H9 (cell line): Measurements from ENCODE around the gene IRX5. TPM values are rescaled to one million over a fixed set of nuclear protein-coding genes. Genes with fewer than 3 reads are reported as not detected.

Experiments used
- DNase-seq: peaks from one replicate; pipeline ENCODE4 v3.0.0-alpha.2; 2017
- H2AFZ ChIP-seq: one replicate; pipeline ENCODE4 v1.6.1; 2013; ENCODE audit warnings: mild to moderate bottlenecking, low read length, control low read depth, moderate library complexity
- H2AK5ac ChIP-seq: 2 replicates; pipeline ENCODE4 v1.6.1; 2013; ENCODE audit warnings: low read length, control low read depth, mixed read lengths; ENCODE audit not compliant: insufficient read length
- H2BK120ac ChIP-seq: one replicate; pipeline ENCODE4 v1.6.1; 2013; ENCODE audit warnings: low read depth, mild to moderate bottlenecking, low read length, control low read depth, inconsistent platforms; ENCODE audit not compliant: poor library complexity, severe bottlenecking
- H2BK12ac ChIP-seq: 2 replicates; pipeline ENCODE4 v1.6.1; 2013; ENCODE audit warnings: low read length, control low read depth, mixed read lengths, low read depth; ENCODE audit not compliant: insufficient read length
- H2BK15ac ChIP-seq: 2 replicates; pipeline ENCODE4 v1.6.1; 2013; ENCODE audit warnings: low read depth, low read length, control low read depth
- H2BK20ac ChIP-seq: one replicate; pipeline ENCODE4 v1.6.1; 2013; ENCODE audit warnings: low read depth, mild to moderate bottlenecking, low read length, control low read depth, inconsistent platforms; ENCODE audit not compliant: poor library complexity, severe bottlenecking
- H2BK5ac ChIP-seq: 2 replicates; pipeline ENCODE4 v1.6.1; 2013; ENCODE audit warnings: low read length, control low read depth, mixed read lengths; ENCODE audit not compliant: insufficient read length
- H3K14ac ChIP-seq: 2 replicates; pipeline ENCODE4 v1.6.1; 2013; ENCODE audit warnings: low read length, control low read depth; ENCODE audit not compliant: insufficient read depth
- H3K18ac ChIP-seq: 2 replicates; pipeline ENCODE4 v1.6.1; 2013; ENCODE audit warnings: low read depth, mild to moderate bottlenecking, mixed read lengths, low read length, control low read depth; ENCODE audit not compliant: insufficient read length
- H3K23ac ChIP-seq: 2 replicates; pipeline ENCODE4 v1.6.1; 2013; ENCODE audit warnings: low read length, control low read depth, mixed read lengths, low read depth; ENCODE audit not compliant: insufficient read length
- H3K23me2 ChIP-seq: 2 replicates; pipeline ENCODE4 v1.6.1; 2013; ENCODE audit warnings: low read depth, mild to moderate bottlenecking, mixed read lengths, low read length, control low read depth; ENCODE audit not compliant: insufficient read length, poor library complexity, severe bottlenecking
- H3K27ac ChIP-seq: 2 replicates; pipeline ENCODE4 v1.5.1; 2013; ENCODE audit warnings: low read length, control low read depth, mixed read lengths, low read depth; ENCODE audit not compliant: insufficient read length
- H3K27me3 ChIP-seq: 2 replicates; pipeline ENCODE4 v1.6.1; 2013; ENCODE audit warnings: low read length, control low read depth, inconsistent platforms; ENCODE audit not compliant: insufficient read depth
- H3K4ac ChIP-seq: 2 replicates; pipeline ENCODE4 v1.6.1; 2013; ENCODE audit warnings: low read depth, mild to moderate bottlenecking, control low read depth, inconsistent platforms, low read length, moderate library complexity
- H3K4me1 ChIP-seq: 2 replicates; pipeline ENCODE4 v1.6.1; 2013; ENCODE audit warnings: low read length, control low read depth, inconsistent platforms; ENCODE audit not compliant: insufficient read depth
- H3K4me2 ChIP-seq: 2 replicates; pipeline ENCODE4 v1.6.1; 2013; ENCODE audit warnings: low read length, control low read depth, mixed read lengths; ENCODE audit not compliant: insufficient read length, insufficient read depth
- H3K56ac ChIP-seq: 2 replicates; pipeline ENCODE4 v1.6.1; 2013; ENCODE audit warnings: low read depth, mild to moderate bottlenecking, mixed read lengths, low read length, control low read depth; ENCODE audit not compliant: insufficient read length
- H3K79me1 ChIP-seq: 2 replicates; pipeline ENCODE4 v1.6.1; 2013; ENCODE audit warnings: low read depth, mild to moderate bottlenecking, moderate library complexity, low read length, control low read depth, inconsistent platforms; ENCODE audit not compliant: insufficient read depth, poor library complexity, severe bottlenecking
- H3K79me2 ChIP-seq: 2 replicates; pipeline ENCODE4 v1.6.1; 2013; ENCODE audit warnings: low read length, control low read depth, inconsistent platforms; ENCODE audit not compliant: insufficient read depth
- H3K9ac ChIP-seq: 2 replicates; pipeline ENCODE4 v1.6.1; 2013; ENCODE audit warnings: low read length, control low read depth, mixed read lengths; ENCODE audit not compliant: insufficient read length; ENCODE audit errors: extremely low read depth
- H3K9me3 ChIP-seq: one replicate; pipeline ENCODE4 v1.6.1; 2013; ENCODE audit warnings: low read depth, low read length, inconsistent platforms; ENCODE audit not compliant: control insufficient read depth
- H3T11ph ChIP-seq: one replicate; pipeline ENCODE4 v1.6.1; 2013; ENCODE audit warnings: mild to moderate bottlenecking, low read length, control low read depth, inconsistent platforms
- H4K20me1 ChIP-seq: one replicate; pipeline ENCODE4 v1.6.1; 2013; ENCODE audit not compliant: control insufficient read depth, insufficient read length, insufficient read depth
- H4K5ac ChIP-seq: 2 replicates; pipeline ENCODE4 v1.6.1; 2013; ENCODE audit warnings: low read depth, mild to moderate bottlenecking, mixed read lengths, low read length, control low read depth; ENCODE audit not compliant: insufficient read length
- H4K8ac ChIP-seq: replicated peaks from 2 replicates; pipeline ENCODE4 v1.6.1; 2013; ENCODE audit warnings: low read length, control low read depth, mixed read lengths, low read depth; ENCODE audit not compliant: insufficient read length
- H4K91ac ChIP-seq: 2 replicates; pipeline ENCODE4 v1.6.1; 2013; ENCODE audit warnings: low read depth, mild to moderate bottlenecking, moderate library complexity, mixed read lengths, low read length, control low read depth; ENCODE audit not compliant: insufficient read length
- H3K27ac Mint-ChIP-seq, 3 experiments: 2 replicates in 2 of 3; 3 replicates in 1 of 3; pipeline ENCODE4 v1.8.0; 2020 to 2021; ENCODE audit warnings: mixed read lengths in 3 of 3, mild to moderate bottlenecking in 1 of 3, moderate library complexity in 1 of 3
- H3K27me3 Mint-ChIP-seq: 2 replicates; pipeline ENCODE4 v1.8.0; 2021; ENCODE audit warnings: low read depth, mild to moderate bottlenecking, moderate library complexity, mixed read lengths
- H3K36me3 Mint-ChIP-seq, 3 experiments: 2 replicates in 2 of 3; 3 replicates in 1 of 3; pipeline ENCODE4 v1.8.0; 2020 to 2021; ENCODE audit warnings: low read depth in 3 of 3, mixed read lengths in 3 of 3; ENCODE audit not compliant: insufficient read depth in 1 of 3
- H3K4me1 Mint-ChIP-seq, 2 experiments: 2 replicates each; pipeline ENCODE4 v1.8.0; 2020; ENCODE audit warnings: mixed read lengths in 2 of 2
- H3K4me3 Mint-ChIP-seq, 2 experiments: 2 replicates in 1 of 2; 3 replicates in 1 of 2; pipeline ENCODE4 v1.8.0; 2020 to 2021; ENCODE audit warnings: mild to moderate bottlenecking in 2 of 2, mixed read lengths in 2 of 2, moderate library complexity in 1 of 2
- H3K9me3 Mint-ChIP-seq, 2 experiments: 2 replicates in 1 of 2; 3 replicates in 1 of 2; pipeline ENCODE4 v1.8.0; 2020; ENCODE audit warnings: mild to moderate bottlenecking in 2 of 2, mixed read lengths in 2 of 2, moderate library complexity in 1 of 2
- CTCF ChIP-seq: fragments of 200-600 bp; sonication (generic); conservative IDR thresholded peaks from 3 replicates; pipeline ENCODE4 v1.8.0; 2021; ENCODE audit warnings: antibody characterized with exemption, mild to moderate bottlenecking
- WGBS: extraction: QIAGEN DNeasy Blood & Tissue Kit; methylation state at CpG from one replicate; pipeline ENCODE4 v1.1.7; 2013; ENCODE audit warnings: missing lambda C conversion rate, low lambda C conversion rate, mixed read lengths; ENCODE audit not compliant: insufficient read length; ENCODE audit errors: extremely low coverage; 5-methylcytosine and 5-hydroxymethylcytosine counted together
- total RNA-seq: library from RNA; stranded (reverse); gene quantifications from 2 replicates; pipeline ENCODE4 v1.2.1, GENCODE V29; 2021

Gene IRX5
- total RNA-seq, 1 experiment from 2014 or later = 0.59 TPM

GRCh38 chr16:54928411-54929089 is 2.1 kb upstream of the IRX5 start:
- peak overlapping the region in 1 of 3 experiments; percentile 76; a peak in 1 of 7 replicates for H3K27ac Mint-ChIP-seq
- Histone ChIP-seq H3K27me3 (peaks cover 36% of the 10 kb centered on the region), H2BK15ac (no peak overlapping the region), H3T11ph (no peak overlapping the region), H3K9ac (no peak overlapping the region), H2BK5ac (no peak overlapping the region), H2AK5ac (no peak overlapping the region), H3K23ac (no peak overlapping the region), H3K14ac (0 out of 2 replicates have a peak overlapping the region, but pooled peaks have one; percentile 45), H4K8ac (no peak overlapping the region), H3K4ac (no peak overlapping the region), H3K4me1 (no peaks in the 10 kb centered on the region), H4K5ac (no peak overlapping the region), H4K91ac (no peak overlapping the region), H2BK20ac (no peak overlapping the region), H2BK120ac (no peak overlapping the region), H2AFZ (no peak overlapping the region), H3K56ac (no peak overlapping the region), H3K18ac (no peak overlapping the region), H3K4me2 (peak overlapping the region; percentile 52), H2BK12ac (no peak overlapping the region), H3K27ac (no peak overlapping the region), H3K79me2 (no peaks in the 10 kb centered on the region), H4K20me1 (no peaks in the 10 kb centered on the region), H3K79me1 (no peaks in the 10 kb centered on the region), H3K23me2 (peaks cover 23% of the 10 kb centered on the region), H3K9me3 (no peaks in the 10 kb centered on the region)
- peak overlapping the region; percentile 77 to 93 for H3K4me3 Mint-ChIP-seq
- no peak; the same call in 2 of the 3 replicates for TF ChIP-seq CTCF
- peaks cover 75% of the 10 kb centered on the region for H3K27me3 Mint-ChIP-seq
- peaks cover 0 to 3% of the 10 kb centered on the region in 2 experiments; a peak in 4 of 5 replicates for H3K9me3 Mint-ChIP-seq
- no CpG with 5 or more reads among the region's 101 CpGs for WGBS
- H3K4me1 Mint-ChIP-seq = peaks cover 29 to 35% of the 10 kb centered on the region in 2 experiments
- no peaks in the 10 kb centered on the region; a peak in 2 of 7 replicates for H3K36me3 Mint-ChIP-seq
- DNase-seq = peak; percentile 37
